Keratinocyte (primary cell): ENCODE measurements around the gene B3GALNT1. TPM values are rescaled to one million over a fixed set of nuclear protein-coding genes. Genes with fewer than 3 reads are reported as not detected.

Experiments
- DNase-seq: peaks from one replicate; pipeline ENCODE4 v3.0.0-alpha.2; 2011; ENCODE audit warnings: low read depth, missing footprints, low spot score
- FAIRE-seq: peaks from 2 replicates; lab custom pipeline; 2011; peaks lifted over from hg19 to GRCh38; lab: Jason Lieb, UNC
- H2AFZ ChIP-seq: 2 replicates; pipeline ENCODE4 v1.6.0; 2012; ENCODE audit warnings: low read length, control low read depth, inconsistent platforms; ENCODE audit not compliant: control insufficient read depth
- H3K27ac ChIP-seq: 2 replicates; pipeline ENCODE4 v1.5.1; 2011; ENCODE audit warnings: low read length; ENCODE audit not compliant: control insufficient read depth, insufficient read depth
- H3K27me3 ChIP-seq: 3 replicates; pipeline ENCODE4 v1.6.0; 2011; ENCODE audit warnings: low read length; ENCODE audit not compliant: control insufficient read depth, insufficient read depth; ENCODE audit errors: extremely low read depth
- H3K36me3 ChIP-seq, 2 experiments: 2 replicates in 1 of 2; 3 replicates in 1 of 2; pipeline ENCODE4 v1.5.1; 2011; ENCODE audit warnings: low read length in 2 of 2, mild to moderate bottlenecking in 1 of 2; ENCODE audit not compliant: control insufficient read depth in 2 of 2, insufficient read depth in 2 of 2; ENCODE audit errors: extremely low read depth in 1 of 2
- H3K4me1 ChIP-seq: 3 replicates; pipeline ENCODE4 v1.5.1; 2011; ENCODE audit warnings: low read length; ENCODE audit not compliant: control insufficient read depth, insufficient read depth; ENCODE audit errors: extremely low read depth
- H3K4me2 ChIP-seq: 3 replicates; pipeline ENCODE4 v1.6.0; 2011; ENCODE audit warnings: low read depth, low read length; ENCODE audit not compliant: control insufficient read depth, insufficient read depth; ENCODE audit errors: extremely low read depth
- H3K4me3 ChIP-seq, 3 experiments: fragments of 200-600 bp in 1 of 3; sonication (generic) in 1 of 3; 2 replicates in 2 of 3; 3 replicates in 1 of 3; pipeline ENCODE4 v1.5.1; 2011 to 2016; ENCODE audit warnings: low read length in 3 of 3, mild to moderate bottlenecking in 3 of 3, control low read depth in 2 of 3, inconsistent platforms in 1 of 3, low read depth in 1 of 3, mixed read lengths in 1 of 3, mixed run types in 1 of 3, moderate library complexity in 1 of 3; ENCODE audit not compliant: control insufficient read depth in 2 of 3, insufficient read depth in 2 of 3; ENCODE audit errors: extremely low read depth in 1 of 3
- H3K79me2 ChIP-seq: 2 replicates; pipeline ENCODE4 v1.6.0; 2012; ENCODE audit warnings: low read length; ENCODE audit not compliant: control insufficient read depth, insufficient read depth
- H3K9ac ChIP-seq: 3 replicates; pipeline ENCODE4 v1.6.0; 2011; ENCODE audit warnings: low read length; ENCODE audit not compliant: control insufficient read depth, insufficient read depth; ENCODE audit errors: extremely low read depth
- H3K9me1 ChIP-seq: 3 replicates; pipeline ENCODE4 v1.6.0; 2011; ENCODE audit warnings: low read length; ENCODE audit not compliant: control insufficient read depth, insufficient read depth; ENCODE audit errors: extremely low read depth
- H3K9me3 ChIP-seq: 2 replicates; pipeline ENCODE4 v1.5.1; 2012; ENCODE audit warnings: low read depth, low read length; ENCODE audit not compliant: control insufficient read depth
- H4K20me1 ChIP-seq: 3 replicates; pipeline ENCODE4 v1.6.0; 2011; ENCODE audit warnings: low read length; ENCODE audit not compliant: control insufficient read depth, insufficient read depth; ENCODE audit errors: extremely low read depth
- CTCF ChIP-seq, 3 experiments: IDR thresholded peaks in 1 of 3; conservative IDR thresholded peaks in 1 of 3; optimal IDR thresholded peaks in 1 of 3; 2 replicates in 2 of 3; 3 replicates in 1 of 3; pipeline versions ENCODE3 to v1.5.1; 2011; ENCODE audit warnings: low read length in 3 of 3, mild to moderate bottlenecking in 3 of 3, moderate library complexity in 2 of 3, control low read depth in 1 of 3, inconsistent platforms in 1 of 3; ENCODE audit not compliant: insufficient read depth in 2 of 3; ENCODE audit errors: extremely low read depth in 1 of 3
- EZH2 ChIP-seq: IDR thresholded peaks from one replicate; pipeline ENCODE4 v1.6.1; 2012; ENCODE audit warnings: inconsistent platforms, mild to moderate bottlenecking, low read length, moderate library complexity
- dilution Hi-C: fragments of 300-500 bp; cut with MboI; formaldehyde crosslinking; loops from one replicate; pipeline ENCODE4 v1.7.0; 2020; ENCODE audit warnings: low sequenced_read_pairs; ENCODE audit not compliant: extremely low pct_ligation_motif_present
- polyA minus RNA-seq, 3 experiments: library from RNA; depleted of rRNA, polyadenylated mRNA; stranded (reverse); fragments of >200 nt; gene quantifications; 1 replicate in 1 of 3; 2 replicates in 1 of 3; 3 replicates in 1 of 3; pipeline ENCODE4 v1.2.3, GENCODE V29; 2011
- polyA plus RNA-seq, 5 experiments: library from polyadenylated mRNA; depleted of rRNA in 3 of 5; stranded (reverse) in 3 of 5; stranded (forward) in 1 of 5; unstranded in 1 of 5; fragments of >200 nt; gene quantifications; 1 replicate in 1 of 5; 2 replicates in 3 of 5; 3 replicates in 1 of 5; pipeline versions ENCODE4 v1.2.1 to v1.2.3, GENCODE V29; 2011 to 2012; ENCODE audit warnings: missing spikeins in 2 of 5, low read depth in 1 of 5, low replicate concordance in 1 of 5

The B3GALNT1 gene
- polyA plus RNA-seq (2.3 to 5.0 TPM (median 3.6 TPM) in 3 replicates), polyA minus RNA-seq (5.2 to 14.3 TPM (median 8.1 TPM) in 3 replicates)
- polyA plus RNA-seq (2011; ENCODE audit: low read depth) = 0.27 TPM
- 2.1 and 3.2 TPM in 2 replicates for polyA plus RNA-seq (2011; cell fraction: cytosol; rRNA removed)
- polyA plus RNA-seq (2011; cell fraction: nucleus; rRNA removed) = 3.9 and 4.4 TPM in 2 replicates
- 0.59 and 4.1 TPM in 2 replicates for polyA plus RNA-seq (2012; ENCODE audit: low replicate concordance)
- polyA minus RNA-seq (2011; cell fraction: cytosol; rRNA and poly(A)+ RNA removed) = 9.6 TPM
- polyA minus RNA-seq (2011; cell fraction: nucleus; rRNA and poly(A)+ RNA removed) = 3.3 and 4.7 TPM in 2 replicates

GRCh38 chr3:161104561-161105551 is at the start of gene B3GALNT1:
TSS of gene B3GALNT1 (minus strand) at chr3:161105349. CDS start at chr3:161086754, 18,595 bp downstream.
- Histone ChIP-seq H3K9me1 (no peaks in the 10 kb centered on the region), H3K79me2 (no peaks in the 10 kb centered on the region), H3K4me3 (peak within 1 kb of the TSS; percentile 55 to 83 (median 71)), H4K20me1 (no peaks in the 10 kb centered on the region), H3K4me2 (peak within 1 kb of the TSS; percentile 84), H3K27me3 (no peaks in the 10 kb centered on the region), H3K4me1 (peaks cover 9% of the 10 kb centered on the region), H3K9me3 (no peaks in the 10 kb centered on the region), H3K36me3 (no peaks in the 10 kb centered on the region), H3K9ac (peak within 1 kb of the TSS; percentile 71), H3K27ac (peak within 1 kb of the TSS; percentile 34), H2AFZ (peak within 1 kb of the TSS; percentile 80)
- no peak for TF ChIP-seq CTCF (optimal IDR thresholded peaks at IDR 0.05 in 1 of 3, IDR thresholded peaks at IDR 0.05 in 1 of 3, conservative IDR thresholded peaks at IDR 0.05 in 1 of 3; ENCODE audit: extremely low read depth in 1 of 3, insufficient read depth in 2 of 3, low read length in 3 of 3)
- TF ChIP-seq EZH2 = no peak
- dilution Hi-C loops = no loop called here
- DNase-seq = no peak
- FAIRE-seq = no peak

- no peak overlapping the region for H3K9ac ChIP-seq
- DNase-seq (no peak), FAIRE-seq (no peak)
- H3K4me2 ChIP-seq = no peak overlapping the region
- H3K9me1 ChIP-seq = no peaks in the 10 kb centered on the region
- H3K27ac ChIP-seq = no peak overlapping the region
- dilution Hi-C loops = no loop called here
- no peaks in the 10 kb centered on the region for H3K9me3 ChIP-seq
- TF ChIP-seq CTCF (optimal IDR thresholded peaks at IDR 0.05 in 1 of 3, IDR thresholded peaks at IDR 0.05 in 1 of 3, conservative IDR thresholded peaks at IDR 0.05 in 1 of 3; ENCODE audit: extremely low read depth in 1 of 3, insufficient read depth in 2 of 3, low read length in 3 of 3) (no peak), EZH2 (no peak)
- H3K79me2 ChIP-seq = no peaks in the 10 kb centered on the region
- no peaks in the 10 kb centered on the region for H3K36me3 ChIP-seq
- no peak overlapping the region for H2AFZ ChIP-seq
- no peaks in the 10 kb centered on the region for H4K20me1 ChIP-seq
- no peaks in the 10 kb centered on the region for H3K4me1 ChIP-seq
- no peaks in the 10 kb centered on the region for H3K27me3 ChIP-seq
- H3K4me3 ChIP-seq = no peak overlapping the region
Observed at GRCh38 chr3:161153480-161153879, 48.3 kb upstream of the B3GALNT1 start.
